ENCODE data around the gene KRTAP4-11.
"Not testable (repeated sequence)": the region's sequence is repeated elsewhere in the genome, so short reads cannot be mapped to it uniquely, and the experiment has no call there.

The KRTAP4-11 gene

DNA sequence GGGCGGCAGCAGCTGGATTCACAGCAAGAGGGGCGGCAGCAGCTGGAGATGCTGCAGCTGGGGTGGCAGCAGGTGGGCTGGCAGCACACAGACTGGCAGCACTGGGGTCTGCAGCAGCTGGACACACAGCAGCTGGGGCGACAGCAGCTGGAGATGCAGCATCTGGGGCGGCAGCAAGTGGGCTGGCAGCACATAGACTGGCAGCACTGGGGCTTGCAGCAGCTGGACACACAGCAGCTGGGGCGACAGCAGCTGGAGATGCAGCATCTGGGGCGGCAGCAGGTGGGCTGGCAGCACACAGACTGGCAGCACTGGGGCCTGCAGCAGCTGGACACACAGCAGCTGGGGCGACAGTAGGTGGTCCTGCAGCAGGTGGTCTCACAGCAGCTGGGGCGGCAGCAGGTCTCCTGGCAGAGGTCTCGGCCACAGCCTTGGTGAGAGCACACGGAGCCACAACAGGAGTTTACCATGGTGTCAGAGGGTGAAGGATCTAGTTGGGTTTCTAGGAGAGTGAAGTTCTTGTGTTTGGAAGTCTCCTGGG is at the start of gene KRTAP4-11:
Gene KRTAP4-11, minus strand, starts transcription at position 528 of the 541 bp plus-strand sequence. Its CDS starts 58 bp downstream, at position 470.
- DNase-seq = not testable (repeated sequence)

DNA sequence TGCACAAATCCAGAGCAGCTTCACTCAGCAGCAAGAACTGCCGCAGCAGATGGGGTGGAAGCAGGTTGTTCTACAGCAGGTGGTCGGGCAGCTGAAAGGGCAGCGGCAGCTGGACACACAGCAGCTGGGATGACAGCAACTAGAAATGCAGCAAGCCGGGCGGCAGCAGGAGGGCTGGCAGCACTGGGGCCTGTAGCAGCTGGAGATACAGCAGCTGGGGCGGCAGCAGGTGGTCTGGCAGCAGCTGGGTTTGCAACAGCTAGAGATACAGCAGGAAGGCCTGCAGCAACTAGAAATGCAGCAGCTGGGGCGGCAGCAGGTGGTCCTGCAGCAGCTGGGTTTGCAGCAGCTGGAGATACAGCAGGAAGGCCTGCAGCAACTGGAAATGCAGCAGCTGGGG is 49.4 kb upstream of the KRTAP4-11 start:
- no peak for DNase-seq

DNA sequence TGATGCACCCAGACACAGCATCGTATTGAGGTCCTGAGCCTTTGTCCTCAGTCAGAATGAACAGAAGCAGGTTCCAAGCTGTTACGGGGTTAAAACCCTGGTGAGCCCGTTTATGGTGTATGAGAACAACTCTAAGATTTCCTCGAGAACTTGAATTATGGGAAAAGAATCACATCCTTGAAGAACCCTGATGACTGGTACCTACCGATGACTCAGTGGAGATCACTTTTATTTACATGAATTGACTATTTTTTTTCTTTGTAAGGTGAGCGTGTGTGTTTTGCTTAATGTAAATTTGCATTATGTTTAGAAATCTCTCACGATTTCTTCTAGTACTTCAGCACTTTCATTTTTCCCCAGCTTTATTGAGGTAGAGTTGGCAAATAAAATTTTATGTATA is 45.7 kb upstream of the KRTAP4-11 start:
- DNase-seq = no peak

DNA sequence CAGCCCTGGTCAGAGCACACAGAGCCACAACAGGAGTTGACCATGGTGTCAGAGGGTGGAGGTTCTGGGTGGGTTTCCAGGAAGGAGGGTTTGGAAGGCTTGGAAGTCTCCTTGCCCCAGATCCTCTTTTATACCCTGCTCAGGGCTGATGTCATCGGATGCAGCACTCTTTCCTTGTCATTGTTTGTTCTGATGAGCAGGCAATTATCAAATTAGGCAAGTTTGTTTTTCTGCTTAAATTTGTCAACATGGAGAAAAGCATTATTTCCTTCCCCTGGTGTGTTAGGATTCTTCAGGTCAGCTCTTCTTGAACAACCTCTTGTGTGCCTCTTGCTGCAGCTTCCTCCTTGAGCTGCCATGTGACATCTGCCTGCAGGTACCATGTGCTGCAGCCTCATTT is 42.5 kb upstream of the KRTAP4-11 start, which contains the start of gene KRTAP4-4:
Gene KRTAP4-4, minus strand, starts transcription at position 101 of the 400 bp plus-strand sequence. Its CDS starts 57 bp downstream, at position 44.
- no peak for DNase-seq

DNA sequence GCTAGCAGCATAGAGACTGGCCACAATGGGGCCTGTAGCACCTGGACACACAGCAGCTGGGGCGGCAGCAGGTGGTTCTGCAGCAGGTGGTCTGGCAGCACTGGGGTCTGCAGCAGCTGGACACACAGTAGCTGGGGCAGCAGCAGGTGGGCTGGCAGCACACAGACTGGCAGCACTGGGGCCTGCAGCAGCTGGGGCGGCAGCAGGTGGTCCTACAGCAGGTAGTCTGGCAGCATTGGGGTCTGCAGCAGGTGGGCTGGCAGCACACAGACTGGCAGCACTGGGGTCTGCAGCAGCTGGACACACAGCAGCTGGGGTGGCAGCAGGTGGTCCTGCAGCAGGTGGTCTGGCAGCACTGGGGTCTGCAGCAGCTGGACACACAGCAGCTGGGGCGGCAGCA is 42.0 kb upstream of the KRTAP4-11 start:
- DNase-seq = not testable (repeated sequence)

DNA sequence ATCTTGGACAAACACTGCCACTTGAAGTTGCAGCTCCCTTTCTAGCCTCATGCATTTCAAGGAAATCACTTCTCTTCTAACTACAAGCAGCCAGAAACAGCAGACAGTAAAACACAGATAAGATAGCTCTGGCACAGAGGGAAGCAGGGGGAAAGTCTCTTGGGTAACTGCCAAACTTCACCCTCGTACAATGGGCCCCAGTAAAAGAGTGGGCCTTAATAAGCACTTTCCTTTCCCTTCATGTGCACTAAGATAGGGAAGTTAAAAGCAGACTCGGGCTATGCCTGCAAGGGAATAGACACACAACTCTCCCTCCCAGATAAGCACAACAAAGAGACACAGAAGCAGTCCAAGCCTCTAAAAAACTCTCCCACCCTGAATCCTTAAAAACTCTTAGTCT is 35.7 kb upstream of the KRTAP4-11 start:
- no peak for DNase-seq

DNA sequence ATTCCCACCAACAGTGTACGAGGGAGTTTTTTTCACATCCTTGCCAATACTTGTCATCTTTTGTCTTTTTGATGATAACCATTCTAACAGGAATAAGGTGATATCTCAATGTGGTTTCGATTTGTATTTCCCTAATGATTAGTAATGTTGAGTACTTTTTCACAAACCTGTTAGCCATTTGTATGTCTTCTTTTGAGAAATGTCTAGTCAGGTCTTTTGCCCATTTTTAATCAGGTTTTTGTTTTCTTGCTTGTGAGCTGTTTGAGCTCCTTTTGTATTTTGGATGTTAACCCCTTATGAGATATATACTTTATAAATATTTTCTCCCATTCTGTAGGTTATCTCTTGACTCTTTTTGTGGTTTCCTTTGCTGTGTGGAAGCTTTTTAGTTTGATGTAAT is 33.4 kb upstream of the KRTAP4-11 start:
- no peak for DNase-seq

DNA sequence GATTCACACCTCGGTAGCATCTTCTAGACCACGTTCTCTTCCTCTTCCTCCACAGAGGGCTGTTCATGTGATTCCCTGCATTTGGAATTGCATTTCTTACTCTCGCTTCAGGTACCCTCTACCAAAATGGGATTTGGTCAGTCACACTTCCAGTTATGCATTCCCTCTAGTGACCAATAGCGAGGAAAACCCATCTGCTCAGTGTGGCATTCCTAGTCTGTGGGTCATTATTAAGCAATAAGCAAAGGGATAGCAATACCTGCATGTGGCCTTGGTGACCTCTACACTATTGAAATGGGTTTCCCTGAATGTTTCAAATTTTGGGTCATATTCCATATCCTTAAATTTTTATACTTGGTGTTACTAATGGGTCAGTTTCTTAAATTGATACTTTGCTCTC is 31.9 kb upstream of the KRTAP4-11 start:
- DNase-seq = no peak

DNA sequence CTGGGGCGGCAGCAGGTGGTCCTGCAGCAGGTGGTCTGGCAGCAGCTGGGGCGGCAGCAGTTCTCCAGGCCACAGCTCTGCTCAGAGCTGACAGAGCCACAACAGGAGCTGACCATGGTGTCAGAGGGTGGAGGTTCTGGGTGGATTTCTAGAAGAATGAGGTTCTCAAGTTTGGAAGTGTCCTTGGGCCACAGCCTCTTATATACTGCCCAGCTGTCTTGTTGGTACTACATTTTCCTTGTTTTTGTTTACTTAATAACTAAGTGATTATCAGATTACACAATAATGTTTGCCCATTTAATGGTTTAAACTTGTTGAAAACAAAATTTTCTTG is 31.4 kb upstream of the KRTAP4-11 start, which contains the start of gene KRTAP4-5:
Gene KRTAP4-5, minus strand, starts transcription at position 174 of the 334 bp plus-strand sequence. Its CDS starts 58 bp downstream, at position 116.
- no peak for DNase-seq

DNA sequence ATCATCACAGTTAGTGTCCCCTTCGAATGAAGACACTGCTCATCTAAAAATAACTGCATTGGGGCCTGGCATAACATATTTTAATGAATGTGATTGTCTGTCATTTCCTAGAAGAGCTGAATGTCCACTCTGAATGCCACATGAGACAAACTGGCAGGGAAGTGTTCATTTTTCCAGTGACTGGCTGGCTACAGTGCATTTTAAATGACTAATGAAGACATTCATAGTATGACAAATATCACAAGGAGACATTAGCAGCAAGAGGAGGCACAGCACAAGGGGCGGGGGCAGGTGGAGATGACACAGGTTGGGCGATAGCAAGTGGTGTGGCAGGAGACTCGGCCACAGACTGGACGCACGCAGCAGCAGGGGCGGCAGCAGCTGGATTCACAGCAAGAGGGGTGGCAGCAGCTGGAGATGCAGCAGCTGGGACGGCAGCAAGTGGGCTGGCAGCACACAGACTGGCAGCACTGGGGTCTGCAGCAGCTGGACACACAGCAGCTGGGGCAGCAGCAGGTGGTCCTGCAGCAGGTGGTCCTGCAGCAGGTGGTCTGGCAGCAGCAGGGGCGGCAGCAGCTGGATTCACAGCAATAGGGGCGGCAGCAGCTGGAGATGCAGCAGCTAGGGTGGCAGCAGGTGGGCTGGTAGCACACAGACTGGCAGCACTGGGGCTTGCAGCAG is 30.9 kb upstream of the KRTAP4-11 start:
- DNase-seq = not testable (repeated sequence)

DNA sequence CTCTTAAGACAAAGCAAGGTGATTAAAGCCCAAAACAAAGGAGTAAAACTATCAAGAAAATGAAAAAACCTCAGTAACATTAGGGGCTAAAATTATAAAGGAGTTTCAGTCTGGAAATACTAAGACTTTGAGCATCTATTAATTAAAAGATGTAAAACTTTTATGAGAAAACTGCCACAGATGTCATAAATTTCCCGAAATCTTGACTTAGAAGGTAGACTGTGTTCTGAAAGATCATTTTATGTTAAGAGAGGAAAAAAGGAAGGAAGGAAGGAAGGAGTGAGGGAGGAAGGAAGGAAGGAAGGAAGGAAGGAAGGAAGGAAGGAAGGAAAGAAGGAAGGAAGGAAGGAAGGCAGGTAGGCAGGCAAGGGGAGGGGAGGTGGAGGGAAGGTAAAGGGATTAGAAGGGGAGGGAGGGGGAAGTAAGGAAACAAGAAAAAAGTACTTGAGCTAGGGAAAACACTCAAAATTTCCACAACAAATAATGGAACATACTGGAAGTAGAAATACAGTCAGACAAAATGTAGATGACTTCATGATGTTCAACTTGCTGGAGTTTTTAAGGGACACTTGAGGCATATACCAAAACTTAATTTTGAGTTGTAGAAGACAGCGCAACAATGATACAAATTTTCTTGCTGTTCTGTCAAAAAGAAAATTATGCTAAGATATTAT is 29.5 kb upstream of the KRTAP4-11 start:
- no peak for DNase-seq

DNA sequence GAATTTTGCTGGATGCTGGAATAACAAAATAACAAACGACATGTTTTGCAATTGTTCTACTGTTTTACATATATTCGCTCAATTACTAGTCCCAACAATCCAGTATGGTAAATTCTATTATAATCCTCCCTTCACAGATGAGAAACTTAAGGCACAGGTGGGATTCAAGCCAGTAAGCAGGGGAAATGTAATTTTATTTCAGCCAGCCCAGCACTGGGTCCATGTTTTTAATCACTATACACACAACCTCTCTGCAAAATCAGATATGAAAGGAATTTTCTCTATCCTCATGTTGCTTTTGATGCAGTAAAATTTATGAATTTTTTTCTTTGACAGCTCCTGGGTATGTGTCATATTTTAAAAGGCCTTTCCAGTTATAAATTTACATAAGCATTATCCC is 27.1 kb upstream of the KRTAP4-11 start:
- no peak for DNase-seq

DNA sequence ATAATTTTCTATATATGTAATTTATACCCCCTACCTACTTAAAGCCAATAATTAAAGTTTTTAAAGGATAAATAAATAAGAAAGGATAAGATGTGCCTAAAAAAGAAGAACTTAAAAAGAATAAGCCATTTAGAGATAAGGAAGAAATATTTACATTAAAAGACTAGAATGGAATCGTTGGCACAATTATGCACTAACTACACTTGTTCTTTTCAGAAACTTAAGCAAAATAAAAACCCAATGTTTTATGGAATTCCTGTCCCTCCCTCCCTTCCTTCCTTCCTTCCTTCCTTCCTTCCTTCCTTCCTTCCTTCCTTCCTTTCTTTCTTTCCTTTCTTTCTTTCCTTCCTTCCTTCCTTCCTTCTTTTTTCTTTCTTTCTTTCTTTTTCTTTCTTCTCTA is 26.7 kb upstream of the KRTAP4-11 start:
- no peak for DNase-seq

DNA sequence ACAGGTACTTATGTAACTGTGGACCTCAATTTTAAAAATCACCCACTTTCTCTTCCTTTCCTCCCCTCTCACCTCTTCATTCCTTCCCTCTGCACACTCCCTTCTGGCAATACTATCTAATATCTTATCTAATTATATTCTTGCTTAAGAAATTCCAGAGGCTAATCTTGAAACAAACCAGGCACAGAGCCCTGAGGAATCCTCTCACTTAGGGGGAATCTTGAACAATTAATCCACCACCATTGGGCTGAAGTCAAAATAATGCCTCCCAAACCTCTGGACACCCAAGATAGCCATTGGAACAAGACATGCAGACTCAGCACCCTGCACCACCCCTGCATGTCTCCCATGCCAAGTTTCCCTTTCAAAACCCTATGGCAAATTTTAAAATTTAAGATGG is 23.2 kb upstream of the KRTAP4-11 start:
- no peak for DNase-seq

DNA sequence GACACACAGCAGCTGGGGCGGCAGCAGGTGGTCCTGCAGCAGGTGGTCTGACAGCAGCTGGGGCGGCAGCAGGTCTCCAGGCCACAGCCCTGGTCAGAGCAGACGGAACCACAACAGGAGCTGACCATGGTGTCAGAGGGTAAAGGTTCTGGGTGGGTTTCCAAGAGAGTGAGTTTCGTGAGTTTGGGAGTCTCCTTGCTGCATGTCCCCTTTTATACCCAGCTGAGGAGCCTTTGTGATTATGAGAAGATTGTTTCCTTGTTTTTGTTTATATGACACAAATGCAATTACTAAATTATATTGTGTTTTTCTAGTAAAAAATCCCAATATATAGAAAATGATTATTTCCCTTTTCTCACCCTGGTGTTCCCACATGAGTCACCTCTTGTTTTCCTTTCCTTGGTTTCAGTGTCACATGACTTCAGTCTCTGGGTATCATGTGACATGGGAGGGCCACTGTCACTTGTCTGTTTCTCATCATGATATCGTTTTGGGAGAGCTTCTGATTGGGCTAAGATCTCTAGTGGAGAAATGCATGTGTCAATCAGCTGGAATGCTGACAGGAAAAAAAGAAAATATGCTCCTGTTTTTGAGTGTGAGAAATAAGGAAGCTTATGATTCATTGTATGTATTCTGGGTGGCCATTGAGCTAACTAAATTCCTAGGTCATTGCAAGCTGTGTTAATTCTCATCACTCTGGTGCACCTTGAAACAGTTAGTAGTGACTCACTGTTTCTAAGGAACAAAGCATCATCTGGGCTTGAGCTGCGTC is 22.4 kb upstream of the KRTAP4-11 start, which contains the start of gene KRTAP4-6:
Gene KRTAP4-6, minus strand, starts transcription at position 185 of the 772 bp plus-strand sequence. Its CDS starts 57 bp downstream, at position 128.
- no peak for DNase-seq

DNA sequence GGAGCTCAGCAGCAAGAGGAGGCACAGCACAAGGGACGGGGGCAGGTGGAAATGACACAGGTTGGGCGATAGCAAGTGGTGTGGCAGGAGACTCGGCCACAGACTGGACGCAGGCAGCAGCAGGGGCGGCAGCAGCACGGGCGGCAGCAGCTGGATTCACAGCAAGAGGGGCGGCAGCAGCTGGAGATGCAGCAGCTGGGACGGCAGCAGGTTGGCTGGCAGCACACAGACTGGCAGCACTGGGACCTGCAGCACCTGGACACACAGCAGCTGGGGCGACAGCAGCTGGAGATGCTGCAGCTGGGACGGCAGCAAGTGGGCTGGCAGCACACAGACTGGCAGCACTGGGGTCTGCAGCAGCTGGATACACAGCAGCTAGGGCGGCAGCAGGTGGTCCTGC is 21.7 kb upstream of the KRTAP4-11 start:
- DNase-seq = not testable (repeated sequence)

DNA sequence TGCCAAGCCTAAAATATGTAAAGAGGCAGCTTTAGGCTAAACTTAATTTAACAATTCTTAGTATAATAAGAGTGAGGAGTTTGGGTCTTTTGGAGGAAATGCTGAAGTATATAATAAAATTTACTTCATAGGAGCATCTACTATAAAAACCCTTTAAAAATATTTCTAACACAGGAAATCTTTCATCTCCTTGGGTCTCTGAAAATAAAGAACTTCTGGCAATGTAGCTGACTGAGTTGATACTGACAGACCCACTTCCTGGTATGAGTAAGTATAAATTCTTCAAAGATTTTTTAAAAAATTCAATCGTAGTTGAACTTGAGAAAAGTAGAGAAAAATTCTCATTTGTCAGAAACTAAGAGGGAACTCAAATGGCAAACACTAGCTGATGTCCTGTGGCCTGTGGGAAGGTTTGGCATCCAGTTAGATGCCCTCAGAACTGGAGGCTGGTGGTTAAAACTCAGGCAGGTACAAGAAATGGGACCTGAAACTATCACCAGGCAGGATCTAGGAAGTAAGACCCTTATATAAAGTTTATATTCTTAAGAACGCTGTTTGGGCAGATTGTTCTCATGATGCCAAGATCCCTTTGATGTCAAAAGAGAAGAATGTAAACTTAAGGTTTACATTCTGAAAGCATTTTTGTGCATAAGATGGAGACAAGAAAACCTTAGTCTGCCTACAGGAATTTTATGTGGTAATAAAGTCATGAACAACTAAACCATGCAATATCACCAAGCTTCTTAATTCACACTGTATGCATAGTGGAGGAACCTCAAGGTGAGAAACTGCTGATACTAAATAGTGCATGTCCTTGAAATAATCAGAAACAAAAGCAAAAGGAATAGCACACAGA is 15.9 kb upstream of the KRTAP4-11 start:
- no peak for DNase-seq

DNA sequence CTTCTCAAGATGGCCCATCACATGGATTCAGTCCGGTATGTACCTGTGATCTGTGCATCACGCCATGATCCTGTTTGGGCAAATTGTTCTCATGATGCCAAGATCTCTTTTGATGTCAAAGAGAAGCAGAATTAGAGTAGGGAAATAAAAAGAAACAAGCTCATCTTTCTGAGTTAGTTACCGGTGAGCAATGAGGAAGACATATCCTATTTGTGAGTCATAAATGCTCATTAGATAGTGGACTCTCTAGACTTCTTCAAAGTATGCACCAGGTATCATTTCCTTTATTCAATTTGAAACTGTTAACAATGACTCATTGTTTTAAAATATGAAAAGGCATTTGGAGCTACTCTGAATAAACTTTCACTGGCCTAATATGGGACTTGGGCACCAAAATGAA is 13.8 kb upstream of the KRTAP4-11 start:
- no peak for DNase-seq

DNA sequence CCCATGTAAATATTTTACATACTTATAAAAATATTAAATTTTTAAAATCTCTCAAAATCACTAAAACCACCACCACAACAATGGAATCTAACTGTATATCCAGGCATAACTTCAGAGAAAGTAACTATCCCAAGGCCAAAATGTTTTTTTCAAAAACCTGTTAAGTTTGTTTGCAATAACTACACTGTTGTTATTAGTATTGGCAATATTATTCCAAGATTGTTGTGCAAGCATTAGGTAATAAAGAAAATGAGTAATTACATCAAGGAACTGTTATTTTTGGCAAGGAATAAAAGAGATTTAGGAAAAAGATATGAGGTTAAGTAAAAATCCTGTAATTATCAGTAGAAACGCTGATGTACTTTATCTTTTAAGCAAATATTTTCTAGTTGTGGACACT is 9.2 kb upstream of the KRTAP4-11 start:
- DNase-seq = no peak

DNA sequence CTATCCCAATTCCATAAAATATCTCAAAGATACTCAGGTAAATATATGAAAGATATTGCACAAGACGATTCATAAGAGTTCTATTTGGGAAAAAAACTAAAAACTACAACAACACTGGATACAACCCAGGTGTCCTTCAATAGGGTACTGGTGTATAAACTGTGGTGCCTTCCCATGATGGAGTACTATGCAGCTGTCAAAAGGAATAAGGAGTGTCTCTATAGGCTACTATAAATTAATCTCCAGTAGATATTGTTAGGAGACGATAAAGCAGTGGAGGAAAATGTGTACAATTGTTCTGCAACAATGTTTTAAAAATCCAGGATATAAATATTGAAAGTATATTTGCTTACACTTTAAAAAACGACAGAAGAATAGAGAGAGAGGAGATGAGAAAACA is 8.2 kb upstream of the KRTAP4-11 start:
- DNase-seq = no peak

DNA sequence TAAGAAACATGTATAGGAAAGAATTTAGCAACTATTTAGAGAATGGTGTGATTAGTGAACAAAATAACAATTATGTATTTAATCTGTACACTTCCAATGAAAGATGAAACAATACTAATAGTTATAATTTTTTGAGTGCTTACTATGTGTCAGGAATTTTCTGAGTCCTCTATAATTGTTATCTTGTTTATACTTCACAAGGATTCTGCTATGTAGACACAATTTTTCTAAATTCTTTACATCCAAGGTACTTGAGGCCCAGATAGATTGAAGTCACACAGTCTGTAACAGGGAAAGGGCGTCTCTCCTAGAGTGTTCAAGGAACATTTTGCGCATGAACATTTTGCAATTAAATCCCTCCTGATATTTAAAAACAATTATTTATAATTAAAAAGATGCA is 6.9 kb upstream of the KRTAP4-11 start:
- no peak for DNase-seq

DNA sequence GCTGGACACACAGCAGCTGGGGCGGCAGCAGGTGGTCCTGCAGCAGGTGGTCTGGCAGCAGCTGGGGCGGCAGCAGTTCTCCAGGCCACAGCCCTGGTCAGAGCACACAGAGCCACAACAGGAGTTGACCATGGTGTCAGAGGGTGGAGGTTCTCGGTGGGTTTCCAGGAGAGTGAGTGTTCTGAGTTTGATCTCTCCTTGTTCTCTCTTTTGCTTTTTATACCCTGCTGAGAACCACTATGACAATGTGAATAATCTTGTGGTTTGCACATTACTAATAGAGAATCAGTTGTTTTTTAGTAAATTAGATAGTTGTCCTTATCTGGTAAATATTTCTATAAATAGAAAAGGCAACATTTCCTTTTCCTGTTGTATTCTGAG is 5.8 kb upstream of the KRTAP4-11 start, which contains the start of gene KRTAP4-12:
Gene KRTAP4-12, minus strand, starts transcription at position 192 of the 381 bp plus-strand sequence. Its CDS starts 60 bp downstream, at position 132.
- DNase-seq = not testable (repeated sequence)
